Smooth muscle cell (in vitro differentiated cells): ENCODE results near the gene PLCG1. TPM values are rescaled to one million over a fixed set of nuclear protein-coding genes. Genes with fewer than 3 reads are reported as not detected.

Experiments used
- DNase-seq: peaks from one replicate; lab custom pipeline; 2025; ENCODE audit not compliant: unreplicated experiment; lab: John Stamatoyannopoulos, UW
- H2AFZ ChIP-seq: fragments of 200-600 bp; sonication (generic); 2 replicates; pipeline ENCODE4 v1.6.0; 2016; ENCODE audit warnings: antibody characterized with exemption, low read depth, mild to moderate bottlenecking
- H3F3A ChIP-seq: fragments of 200-600 bp; sonication (generic); 2 replicates; pipeline ENCODE4 v1.6.0; 2017; ENCODE audit warnings: antibody characterized with exemption, low read depth
- H3K27ac ChIP-seq: fragments of 200-600 bp; sonication (generic); 2 replicates; pipeline ENCODE4 v1.5.1; 2016; ENCODE audit warnings: low read depth, mild to moderate bottlenecking
- H3K27me3 ChIP-seq: fragments of 200-600 bp; sonication (generic); 2 replicates; pipeline ENCODE4 v1.6.1; 2016; ENCODE audit warnings: low read depth, mild to moderate bottlenecking
- H3K36me3 ChIP-seq: fragments of 200-600 bp; sonication (generic); 2 replicates; pipeline ENCODE4 v1.5.1; 2016; ENCODE audit warnings: low read depth
- H3K4me1 ChIP-seq: fragments of 200-600 bp; sonication (generic); 2 replicates; pipeline ENCODE4 v1.5.1; 2016; ENCODE audit warnings: low read depth
- H3K4me2 ChIP-seq: fragments of 200-600 bp; sonication (generic); 2 replicates; pipeline ENCODE4 v1.6.0; 2016; ENCODE audit warnings: mild to moderate bottlenecking
- H3K4me3 ChIP-seq: fragments of 200-600 bp; sonication (generic); 2 replicates; pipeline ENCODE4 v1.5.1; 2016; ENCODE audit warnings: mild to moderate bottlenecking
- H3K79me2 ChIP-seq: fragments of 200-600 bp; sonication (generic); 2 replicates; pipeline ENCODE4 v1.6.0; 2016; ENCODE audit warnings: low read depth, mild to moderate bottlenecking
- H3K9ac ChIP-seq: fragments of 200-600 bp; sonication (generic); 2 replicates; pipeline ENCODE4 v1.6.0; 2016; ENCODE audit warnings: low read depth
- H3K9me3 ChIP-seq: fragments of 200-600 bp; sonication (generic); replicated peaks from 2 replicates; pipeline ENCODE4 v1.5.1; 2016; ENCODE audit warnings: low read depth
- H4K20me1 ChIP-seq: fragments of 200-600 bp; sonication (generic); 2 replicates; pipeline ENCODE4 v1.6.0; 2016; ENCODE audit warnings: low read depth
- WGBS: methylation state at CpG from one replicate; pipeline ENCODE4 v1.1.7; 2016; ENCODE audit warnings: low lambda C conversion rate; 5-methylcytosine and 5-hydroxymethylcytosine counted together
- polyA plus RNA-seq: library from polyadenylated mRNA; unstranded; fragments of >200 nt; fragmentation: Nextera tagmentation; extraction: Ambion mirVana; gene quantifications from 2 replicates; pipeline ENCODE4 v1.2.1, GENCODE V29; 2016
- total RNA-seq: library from RNA; depleted of rRNA; stranded (reverse); fragments of >200 nt; gene quantifications from 2 replicates; pipeline ENCODE4 v1.2.3, GENCODE V29; 2014
- TF ChIP-seq, protein P1 (sequence below): fragments of 200-600 bp; sonication (generic); IDR thresholded peaks from 2 replicates; pipeline ENCODE4 v1.5.1; 2017; ENCODE audit warnings: borderline replicate concordance, mild to moderate bottlenecking, antibody characterized with exemption; ENCODE audit not compliant: insufficient read depth, poor library complexity, severe bottlenecking

Gene PLCG1
- total and polyA plus RNA-seq, 2 experiments from 2014 or later = 36.9 to 45.2 TPM

DNA sequence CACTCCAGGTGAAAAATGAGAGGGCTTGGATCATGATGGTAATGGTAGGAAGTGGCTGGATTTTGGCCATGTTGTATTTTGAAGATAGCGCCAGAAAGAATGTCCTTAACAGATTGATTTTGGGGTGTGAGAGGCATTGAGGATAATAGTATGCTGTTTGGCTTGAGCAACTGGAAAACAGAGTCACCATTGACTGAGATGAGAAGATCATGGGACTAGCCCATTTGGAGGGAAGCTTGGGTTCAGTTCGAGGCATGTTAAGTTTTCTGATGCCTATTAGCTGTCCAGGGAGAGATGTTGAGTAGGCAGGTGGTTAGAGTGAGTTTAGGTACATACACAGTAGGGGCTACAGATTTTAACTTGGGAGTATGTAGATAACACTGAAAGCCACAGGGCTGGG lies 23.3 kb downstream of the PLCG1 start:
- Histone ChIP-seq H3K9ac (no peak overlapping the region), H3K4me1 (no peaks in the 10 kb centered on the region), H3K79me2 (peaks cover 32% of the 10 kb centered on the region), H4K20me1 (peaks cover 78% of the 10 kb centered on the region), H3F3A (no peaks in the 10 kb centered on the region), H3K4me3 (no peak overlapping the region), H3K9me3 (no peaks in the 10 kb centered on the region), H3K27ac (no peak overlapping the region), H3K4me2 (no peak overlapping the region), H3K27me3 (no peaks in the 10 kb centered on the region), H2AFZ (no peak overlapping the region), H3K36me3 (no peaks in the 10 kb centered on the region)
- TF ChIP-seq, protein P1, sequence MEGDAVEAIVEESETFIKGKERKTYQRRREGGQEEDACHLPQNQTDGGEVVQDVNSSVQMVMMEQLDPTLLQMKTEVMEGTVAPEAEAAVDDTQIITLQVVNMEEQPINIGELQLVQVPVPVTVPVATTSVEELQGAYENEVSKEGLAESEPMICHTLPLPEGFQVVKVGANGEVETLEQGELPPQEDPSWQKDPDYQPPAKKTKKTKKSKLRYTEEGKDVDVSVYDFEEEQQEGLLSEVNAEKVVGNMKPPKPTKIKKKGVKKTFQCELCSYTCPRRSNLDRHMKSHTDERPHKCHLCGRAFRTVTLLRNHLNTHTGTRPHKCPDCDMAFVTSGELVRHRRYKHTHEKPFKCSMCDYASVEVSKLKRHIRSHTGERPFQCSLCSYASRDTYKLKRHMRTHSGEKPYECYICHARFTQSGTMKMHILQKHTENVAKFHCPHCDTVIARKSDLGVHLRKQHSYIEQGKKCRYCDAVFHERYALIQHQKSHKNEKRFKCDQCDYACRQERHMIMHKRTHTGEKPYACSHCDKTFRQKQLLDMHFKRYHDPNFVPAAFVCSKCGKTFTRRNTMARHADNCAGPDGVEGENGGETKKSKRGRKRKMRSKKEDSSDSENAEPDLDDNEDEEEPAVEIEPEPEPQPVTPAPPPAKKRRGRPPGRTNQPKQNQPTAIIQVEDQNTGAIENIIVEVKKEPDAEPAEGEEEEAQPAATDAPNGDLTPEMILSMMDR = no peak
- DNase-seq = no peak
- 98% methylated on average over 2 of the region's 2 CpGs for WGBS

DNA sequence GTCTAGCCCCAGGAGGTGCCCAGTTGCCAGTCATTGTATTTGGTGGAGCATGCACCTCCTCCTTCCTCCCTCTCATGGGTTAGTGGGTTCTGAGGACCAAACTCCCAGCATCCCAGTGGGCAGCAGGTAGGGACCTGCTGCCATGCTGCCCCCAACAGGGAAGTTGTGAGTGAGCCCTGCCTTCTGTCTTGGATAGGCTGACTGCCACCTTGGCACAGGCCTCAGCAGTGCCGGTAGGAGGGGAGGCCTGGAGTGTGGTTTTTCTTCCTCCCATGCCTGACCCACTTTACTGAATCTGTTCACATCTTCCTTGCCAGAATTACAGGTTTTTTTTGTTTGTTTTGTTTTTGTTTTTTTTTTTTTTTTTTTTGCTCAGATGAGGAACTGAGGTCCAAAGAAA lies 24.5 kb downstream of the PLCG1 start:
- H3K27ac ChIP-seq = no peak overlapping the region
- peaks cover 20% of the 10 kb centered on the region for H3K79me2 ChIP-seq
- H3K9ac ChIP-seq = no peak overlapping the region
- H3K4me1 ChIP-seq = no peaks in the 10 kb centered on the region
- TF ChIP-seq, protein P1 = no peak
- no peaks in the 10 kb centered on the region for H3K9me3 ChIP-seq
- no peaks in the 10 kb centered on the region for H3K27me3 ChIP-seq
- no peak for DNase-seq
- 86% methylated on average over 1 of the region's 1 CpG for WGBS
- H3K36me3 ChIP-seq = no peaks in the 10 kb centered on the region
- H2AFZ ChIP-seq = no peak overlapping the region
- no peak overlapping the region for H3K4me2 ChIP-seq
- no peaks in the 10 kb centered on the region for H3F3A ChIP-seq
- no peak overlapping the region for H3K4me3 ChIP-seq
- peaks cover 66% of the 10 kb centered on the region for H4K20me1 ChIP-seq

DNA sequence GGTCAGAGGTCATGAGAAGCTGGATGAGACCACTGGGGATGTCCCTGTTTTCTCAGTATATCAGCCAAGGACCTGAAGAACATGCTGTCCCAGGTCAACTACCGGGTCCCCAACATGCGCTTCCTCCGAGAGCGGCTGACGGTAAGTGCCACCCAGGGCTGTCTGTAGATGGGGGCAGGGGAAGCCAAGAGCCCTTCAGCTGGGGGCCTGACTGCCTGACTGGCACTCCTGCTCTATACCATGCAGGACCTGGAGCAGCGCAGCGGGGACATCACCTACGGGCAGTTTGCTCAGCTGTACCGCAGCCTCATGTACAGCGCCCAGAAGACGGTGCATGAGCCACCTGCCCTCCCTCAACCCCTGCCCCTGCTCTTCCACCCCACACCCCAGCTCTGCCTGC lies 25.1 kb downstream of the PLCG1 start:
- Histone ChIP-seq H3K36me3 (no peaks in the 10 kb centered on the region), H3K4me3 (no peak overlapping the region), H4K20me1 (peaks cover 61% of the 10 kb centered on the region), H3K9me3 (no peaks in the 10 kb centered on the region), H3F3A (no peaks in the 10 kb centered on the region), H3K79me2 (peaks cover 15% of the 10 kb centered on the region), H3K4me1 (no peaks in the 10 kb centered on the region), H3K27ac (no peak overlapping the region), H3K9ac (no peak overlapping the region), H2AFZ (no peak overlapping the region), H3K4me2 (no peak overlapping the region), H3K27me3 (no peaks in the 10 kb centered on the region)
- no peak for DNase-seq
- WGBS = over 99% methylated on average over 11 of the region's 11 CpGs
- TF ChIP-seq, protein P1 = no peak

DNA sequence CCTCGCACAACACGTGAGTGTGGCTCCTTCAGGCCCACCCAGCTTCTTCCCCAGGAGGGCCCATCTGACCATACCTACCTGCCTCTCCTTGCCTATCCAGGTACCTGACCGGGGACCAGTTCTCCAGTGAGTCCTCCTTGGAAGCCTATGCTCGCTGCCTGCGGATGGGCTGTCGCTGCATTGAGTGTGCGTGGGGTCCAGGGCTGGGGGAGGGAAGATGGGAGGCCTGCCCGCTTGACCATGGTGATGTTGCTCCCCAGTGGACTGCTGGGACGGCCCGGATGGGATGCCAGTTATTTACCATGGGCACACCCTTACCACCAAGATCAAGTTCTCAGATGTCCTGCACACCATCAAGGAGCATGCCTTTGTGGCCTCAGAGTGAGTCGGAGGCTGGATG lies 26.5 kb downstream of the PLCG1 start:
- Histone ChIP-seq H4K20me1 (peaks cover 47% of the 10 kb centered on the region), H3K9me3 (no peaks in the 10 kb centered on the region), H3F3A (no peaks in the 10 kb centered on the region), H3K79me2 (peaks cover under 1% of the 10 kb centered on the region), H3K4me2 (no peak overlapping the region), H3K4me3 (no peak overlapping the region), H3K4me1 (no peaks in the 10 kb centered on the region), H3K27me3 (no peaks in the 10 kb centered on the region), H3K27ac (no peak overlapping the region), H3K36me3 (no peaks in the 10 kb centered on the region), H3K9ac (no peak overlapping the region), H2AFZ (no peak overlapping the region)
- no peak for DNase-seq
- TF ChIP-seq, protein P1 = no peak
- 97% methylated on average over 11 of the region's 11 CpGs for WGBS
